ENCODE results near the gene SYNGR2. TPM values are rescaled to one million over a fixed set of nuclear protein-coding genes. Genes with fewer than 3 reads are reported as not detected.
A peak's percentile ranks its signal among the peaks of the same experiment; 100 is the strongest.

The SYNGR2 gene
- total and polyA plus RNA-seq, 9 of the 15 experiments (the other 6 are each of a cell fraction or from before 2014, with no cell fraction given) = 1.4 to 173 (median 87.8) TPM

DNA sequence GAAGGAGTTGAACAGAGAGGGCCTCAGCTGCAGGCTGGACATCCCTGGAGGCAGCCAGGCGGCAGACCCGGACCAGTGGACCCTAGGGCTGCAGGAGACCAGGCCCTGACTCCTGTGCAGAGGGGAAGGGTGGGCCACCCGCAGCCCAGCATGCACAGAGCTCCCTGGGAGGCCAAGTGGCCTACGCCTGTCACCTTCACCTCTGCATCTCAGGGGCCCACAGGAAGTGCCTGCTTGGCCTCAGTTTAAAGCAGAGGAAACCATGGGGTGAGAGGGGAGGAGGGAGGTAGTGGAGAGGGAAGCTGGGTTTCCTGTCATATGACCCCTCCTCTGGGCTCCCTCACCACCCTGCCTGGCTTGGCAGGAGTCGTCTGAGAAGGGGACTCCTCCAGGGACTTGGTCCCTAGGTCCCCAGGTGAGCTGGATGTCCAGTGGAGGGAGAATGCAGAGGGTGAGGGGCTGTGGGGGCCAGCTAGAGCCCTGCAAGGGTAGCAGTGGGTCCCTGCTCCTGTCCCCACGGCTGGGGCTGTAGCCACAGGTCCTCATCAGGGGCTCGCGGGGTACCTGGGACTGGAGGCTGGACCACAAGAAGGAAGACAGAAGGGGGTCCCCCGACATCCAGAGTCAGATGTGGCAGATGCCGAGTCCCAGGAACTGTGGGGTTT is 37.8 kb upstream of the SYNGR2 start, which contains the start of gene TMC8:
Gene TMC8, plus strand, starts transcription at position 335 of the 665 bp plus-strand sequence. CDS start 818 bp downstream, outside the sequence.
- peak within 1 kb of the TSS; percentile 61; the same call in 1 of the 2 replicates for H2AFZ ChIP-seq (ENCODE audit: low read depth, low read length)
- no peak within 1 kb of the TSS; the same call in 1 of the 2 replicates for H3K4me3 ChIP-seq
- H3K9me1 ChIP-seq (ENCODE audit: control insufficient read depth, insufficient read depth, low read length) = no peaks in the 10 kb centered on the region
- no peaks in the 10 kb centered on the region for H4K20me1 ChIP-seq (replicated peaks; ENCODE audit: control insufficient read depth, insufficient read depth, low read length)
- H3K4me1 ChIP-seq (replicated peaks in 1 of 2; ENCODE audit: control insufficient read depth in 2 of 2, insufficient read depth in 2 of 2, low read length in 2 of 2) = peaks cover 45 to 92% of the 10 kb centered on the region in 2 experiments
- POLR2A ChIA-PET = interaction anchor here (0.6 to 1.2 kb wide), 4 partner anchors 10 to 46 kb away, joined by 3 to 5 read pairs (median 4); no protein-coding TSS in a partner anchor
- peak in 3 of 4 experiments; percentile 24 to 78 (median 47) for DNase-seq (ENCODE audit: extremely low read depth in 1 of 4, low spot score in 3 of 4)
- H3K9ac ChIP-seq (ENCODE audit: insufficient read depth in 1 of 2, low read depth in 2 of 2, low read length in 2 of 2) = peak within 1 kb of the TSS; percentile 56 to 90
- FAIRE-seq = no peak
- peak within 1 kb of the TSS; percentile 81 for H3K4me2 ChIP-seq (ENCODE audit: insufficient read depth, low read length)
- BruUV-seq (replicated peaks) = no TSS peak
- CTCF ChIA-PET (ENCODE audit: low intra/inter-chr PET ratio) = interaction anchor here (0.5 kb wide), 1 partner anchor 18 kb away, joined by 3 read pairs; no protein-coding TSS in a partner anchor
- peaks cover 16% of the 10 kb centered on the region; the same call in 1 of the 3 replicates for H3K36me3 ChIP-seq (ENCODE audit: control insufficient read depth, insufficient read depth, low read length)
- intact Hi-C loops (cut with micrococcal nuclease) (no loop called here), in situ Hi-C loops (cut with MboI) (no loop called here)
- no peaks in the 10 kb centered on the region for H3K27me3 ChIP-seq (ENCODE audit: control insufficient read depth in 2 of 2, insufficient read depth in 2 of 2, low read length in 2 of 2)
- peaks cover 48% of the 10 kb centered on the region for H3K79me2 ChIP-seq (ENCODE audit: control insufficient read depth, insufficient read depth, low read length)
- peak within 1 kb of the TSS; percentile 81 for H3K27ac ChIP-seq (ENCODE audit: extremely low read depth, low read depth, low read length)
- 38% methylated on average over 9 of the region's 10 CpGs for WGBS (ENCODE audit: insufficient coverage, low coverage, missing lambda C conversion rate)
- peak; percentile 1; the same call in 2 of the 3 replicates for ATAC-seq
- no peaks in the 10 kb centered on the region for H3K9me3 ChIP-seq (replicated peaks; ENCODE audit: control insufficient read depth, insufficient read depth, low read depth, low read length)
- TF ChIP-seq MEF2D (tag; conservative IDR thresholded peaks at IDR 0.05; ENCODE audit: low read depth) (no peak), CREM (IDR thresholded peaks at IDR 0.05; ENCODE audit: low read depth) (no peak), CCAR2 (IDR thresholded peaks at IDR 0.05; ENCODE audit: low read depth, low read length) (no peak), NR1H2 (CRISPR knock-in tag; IDR thresholded peaks at IDR 0.05) (0 out of 2 replicates have a peak, but pooled peaks have one; percentile 12), ZNF780A (CRISPR knock-in tag; IDR thresholded peaks at IDR 0.05) (no peak), COPS2 (conservative IDR thresholded peaks at IDR 0.05) (no peak), L3MBTL2 (IDR thresholded peaks at IDR 0.05) (peak; percentile 39; the same call in 1 of the 2 replicates), U2AF2 (optimal IDR thresholded peaks at IDR 0.05; ENCODE audit: low read depth, low read length) (no peak), TAL1 (IDR thresholded peaks at IDR 0.05) (no peak), FOXA1 (IDR thresholded peaks at IDR 0.05; ENCODE audit: borderline replicate concordance) (no peak), XRCC5 (IDR thresholded peaks at IDR 0.05; ENCODE audit: low read depth, low read length) (no peak)
- TF ChIP-seq, protein P1, sequence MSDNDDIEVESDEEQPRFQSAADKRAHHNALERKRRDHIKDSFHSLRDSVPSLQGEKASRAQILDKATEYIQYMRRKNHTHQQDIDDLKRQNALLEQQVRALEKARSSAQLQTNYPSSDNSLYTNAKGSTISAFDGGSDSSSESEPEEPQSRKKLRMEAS (CRISPR knock-in tag; IDR thresholded peaks at IDR 0.05) = peak; percentile 61; the same call in 1 of the 2 replicates
- TF ChIP-seq, protein P2, sequence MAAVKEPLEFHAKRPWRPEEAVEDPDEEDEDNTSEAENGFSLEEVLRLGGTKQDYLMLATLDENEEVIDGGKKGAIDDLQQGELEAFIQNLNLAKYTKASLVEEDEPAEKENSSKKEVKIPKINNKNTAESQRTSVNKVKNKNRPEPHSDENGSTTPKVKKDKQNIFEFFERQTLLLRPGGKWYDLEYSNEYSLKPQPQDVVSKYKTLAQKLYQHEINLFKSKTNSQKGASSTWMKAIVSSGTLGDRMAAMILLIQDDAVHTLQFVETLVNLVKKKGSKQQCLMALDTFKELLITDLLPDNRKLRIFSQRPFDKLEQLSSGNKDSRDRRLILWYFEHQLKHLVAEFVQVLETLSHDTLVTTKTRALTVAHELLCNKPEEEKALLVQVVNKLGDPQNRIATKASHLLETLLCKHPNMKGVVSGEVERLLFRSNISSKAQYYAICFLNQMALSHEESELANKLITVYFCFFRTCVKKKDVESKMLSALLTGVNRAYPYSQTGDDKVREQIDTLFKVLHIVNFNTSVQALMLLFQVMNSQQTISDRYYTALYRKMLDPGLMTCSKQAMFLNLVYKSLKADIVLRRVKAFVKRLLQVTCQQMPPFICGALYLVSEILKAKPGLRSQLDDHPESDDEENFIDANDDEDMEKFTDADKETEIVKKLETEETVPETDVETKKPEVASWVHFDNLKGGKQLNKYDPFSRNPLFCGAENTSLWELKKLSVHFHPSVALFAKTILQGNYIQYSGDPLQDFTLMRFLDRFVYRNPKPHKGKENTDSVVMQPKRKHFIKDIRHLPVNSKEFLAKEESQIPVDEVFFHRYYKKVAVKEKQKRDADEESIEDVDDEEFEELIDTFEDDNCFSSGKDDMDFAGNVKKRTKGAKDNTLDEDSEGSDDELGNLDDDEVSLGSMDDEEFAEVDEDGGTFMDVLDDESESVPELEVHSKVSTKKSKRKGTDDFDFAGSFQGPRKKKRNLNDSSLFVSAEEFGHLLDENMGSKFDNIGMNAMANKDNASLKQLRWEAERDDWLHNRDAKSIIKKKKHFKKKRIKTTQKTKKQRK (IDR thresholded peaks at IDR 0.05; ENCODE audit: borderline replicate concordance, low read depth, low read length) = no peak
- TF ChIP-seq, protein P3, sequence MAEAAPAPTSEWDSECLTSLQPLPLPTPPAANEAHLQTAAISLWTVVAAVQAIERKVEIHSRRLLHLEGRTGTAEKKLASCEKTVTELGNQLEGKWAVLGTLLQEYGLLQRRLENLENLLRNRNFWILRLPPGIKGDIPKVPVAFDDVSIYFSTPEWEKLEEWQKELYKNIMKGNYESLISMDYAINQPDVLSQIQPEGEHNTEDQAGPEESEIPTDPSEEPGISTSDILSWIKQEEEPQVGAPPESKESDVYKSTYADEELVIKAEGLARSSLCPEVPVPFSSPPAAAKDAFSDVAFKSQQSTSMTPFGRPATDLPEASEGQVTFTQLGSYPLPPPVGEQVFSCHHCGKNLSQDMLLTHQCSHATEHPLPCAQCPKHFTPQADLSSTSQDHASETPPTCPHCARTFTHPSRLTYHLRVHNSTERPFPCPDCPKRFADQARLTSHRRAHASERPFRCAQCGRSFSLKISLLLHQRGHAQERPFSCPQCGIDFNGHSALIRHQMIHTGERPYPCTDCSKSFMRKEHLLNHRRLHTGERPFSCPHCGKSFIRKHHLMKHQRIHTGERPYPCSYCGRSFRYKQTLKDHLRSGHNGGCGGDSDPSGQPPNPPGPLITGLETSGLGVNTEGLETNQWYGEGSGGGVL (CRISPR knock-in tag; IDR thresholded peaks at IDR 0.05) = no peak
- TF ChIP-seq, protein P4, sequence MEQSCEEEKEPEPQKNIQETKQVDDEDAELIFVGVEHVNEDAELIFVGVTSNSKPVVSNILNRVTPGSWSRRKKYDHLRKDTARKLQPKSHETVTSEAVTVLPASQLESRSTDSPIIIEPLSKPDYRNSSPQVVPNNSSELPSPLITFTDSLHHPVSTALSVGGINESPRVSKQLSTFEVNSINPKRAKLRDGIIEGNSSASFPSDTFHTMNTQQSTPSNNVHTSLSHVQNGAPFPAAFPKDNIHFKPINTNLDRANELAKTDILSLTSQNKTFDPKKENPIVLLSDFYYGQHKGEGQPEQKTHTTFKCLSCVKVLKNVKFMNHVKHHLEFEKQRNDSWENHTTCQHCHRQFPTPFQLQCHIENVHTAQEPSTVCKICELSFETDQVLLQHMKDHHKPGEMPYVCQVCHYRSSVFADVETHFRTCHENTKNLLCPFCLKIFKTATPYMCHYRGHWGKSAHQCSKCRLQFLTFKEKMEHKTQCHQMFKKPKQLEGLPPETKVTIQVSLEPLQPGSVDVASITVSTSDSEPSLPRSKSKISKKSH (CRISPR knock-in tag; IDR thresholded peaks at IDR 0.05) = no peak

All from K562 (cell line).